ENCODE measurements around the gene GALNT15. TPM values are rescaled to one million over a fixed set of nuclear protein-coding genes. Genes with fewer than 3 reads are reported as not detected.

Gene GALNT15
- total RNA-seq, 1 donor from 2014 or later = 0.55 TPM

DNA sequence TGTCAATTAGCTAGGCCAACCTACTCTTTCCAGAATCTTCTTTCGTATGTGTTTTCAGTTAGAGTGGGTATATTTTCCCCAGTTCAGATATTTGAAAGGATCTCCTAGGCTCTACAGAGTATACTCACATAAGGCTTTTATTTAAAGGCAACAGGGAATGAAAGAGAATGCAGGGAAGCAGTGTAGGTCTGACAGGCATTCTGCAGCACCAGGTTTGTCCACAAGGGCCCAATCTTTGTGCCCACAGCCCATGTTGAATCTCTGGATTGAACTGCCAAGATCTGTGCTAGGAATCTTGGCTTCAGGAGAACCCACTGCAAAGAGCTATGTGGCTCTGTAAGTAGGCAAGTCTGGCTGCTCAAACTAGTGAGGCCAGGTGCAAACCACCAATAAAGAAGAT is 24.2 kb upstream of the GALNT15 start:
- no peak for DNase-seq (ENCODE audit: low read depth)

DNA sequence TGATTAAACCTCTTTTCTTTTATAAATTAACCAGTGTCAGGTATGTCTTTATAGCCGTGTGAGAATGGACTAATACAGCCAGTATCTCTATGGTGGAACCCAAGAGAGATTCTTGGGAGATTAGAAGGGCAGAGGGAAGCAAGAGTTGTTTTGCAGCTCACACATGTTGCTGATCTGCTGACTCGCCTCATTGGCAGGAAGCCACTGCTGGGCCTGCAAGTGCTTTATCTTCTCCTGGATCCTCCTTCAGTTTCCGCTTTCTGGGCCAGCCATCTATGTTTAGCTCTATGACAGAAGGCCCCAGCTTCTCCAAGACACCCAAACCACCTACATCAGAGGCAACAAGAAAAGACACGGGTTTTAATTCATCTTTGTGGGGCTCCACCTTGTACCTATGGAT is 23.4 kb upstream of the GALNT15 start:
- DNase-seq (ENCODE audit: low read depth) = no peak

DNA sequence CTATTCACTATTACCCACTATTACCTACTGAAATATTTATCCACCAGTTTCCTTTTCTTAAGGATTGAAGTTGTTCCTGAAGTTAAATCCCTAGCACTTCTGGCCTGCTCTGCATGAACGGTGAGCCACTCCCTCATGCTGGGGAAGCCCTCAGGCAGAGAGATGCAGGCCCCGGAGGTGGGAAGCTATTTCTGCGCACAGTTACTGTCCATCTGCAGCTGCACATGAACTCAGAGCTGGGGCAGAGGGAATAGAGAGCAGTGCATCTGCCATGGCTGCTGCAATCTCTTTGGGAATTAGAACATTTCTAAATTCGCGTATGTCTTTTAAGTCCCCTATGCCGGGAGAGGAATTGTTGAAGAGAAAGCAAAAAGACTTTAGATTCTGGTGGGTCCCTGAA is 6.3 kb upstream of the GALNT15 start:
- DNase-seq (ENCODE audit: low read depth) = no peak

GRCh38 chr3:16171009-16171408 is 3.5 kb upstream of the GALNT15 start:
- DNase-seq (ENCODE audit: low read depth) = peak; percentile 17

DNA sequence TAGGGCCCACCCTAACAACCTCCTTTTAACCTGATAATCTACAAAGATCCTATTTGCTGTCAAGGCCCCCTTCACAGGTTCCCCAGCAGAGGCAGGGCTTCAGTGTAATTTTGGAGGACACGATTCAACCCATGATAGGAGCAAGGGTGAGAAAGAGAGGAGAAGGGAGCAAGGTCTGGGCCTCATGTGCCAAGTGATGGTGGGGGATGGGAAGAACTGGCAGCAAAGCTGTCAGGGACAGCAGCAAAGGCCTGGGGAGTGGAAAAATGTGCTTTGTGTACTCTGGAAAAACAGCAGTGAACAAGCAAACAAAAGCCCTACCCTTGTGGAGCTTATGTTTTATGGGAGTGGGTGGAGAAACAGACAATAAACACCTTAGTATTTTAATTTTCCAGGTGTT is 2.7 kb upstream of the GALNT15 start:
- no peak for DNase-seq (ENCODE audit: low read depth)

DNA sequence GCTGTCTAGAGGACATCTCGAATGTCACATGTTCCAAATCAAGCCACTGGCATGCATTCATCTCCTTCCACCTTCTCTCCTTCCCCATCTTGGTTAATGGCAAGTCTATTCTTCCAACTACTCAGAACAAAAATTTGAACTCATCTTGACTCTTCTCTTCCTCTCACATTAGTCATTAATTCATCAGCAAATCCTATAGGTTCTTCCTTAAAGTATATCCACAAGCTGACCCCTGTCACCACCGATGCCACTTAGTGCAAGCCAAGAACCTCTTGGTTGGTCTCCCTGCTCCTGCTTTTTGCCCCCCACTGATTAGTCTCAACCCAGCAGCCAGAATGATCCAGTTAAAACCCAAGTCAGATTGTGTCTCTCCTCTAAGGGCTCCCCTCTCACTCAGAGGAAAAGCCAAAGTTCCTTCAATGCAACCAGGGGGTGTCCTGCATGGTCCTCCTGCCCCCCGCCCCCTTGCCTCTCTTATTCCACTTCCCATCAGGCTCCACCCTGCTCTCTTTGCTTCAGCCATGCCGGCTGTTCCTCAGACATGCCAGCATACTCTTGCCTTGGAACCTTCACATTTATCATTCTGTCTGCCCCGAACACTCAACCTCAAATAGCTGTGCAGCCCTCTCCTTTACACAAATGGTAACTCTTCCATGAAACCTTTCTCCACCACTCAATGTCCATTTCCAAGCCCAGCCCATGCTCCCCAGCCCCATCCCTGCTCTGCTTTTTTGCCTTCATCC is 1.0 kb upstream of the GALNT15 start:
- no peak for DNase-seq (ENCODE audit: low read depth)

- peak; percentile 19 for DNase-seq (ENCODE audit: low read depth)
Observed at GRCh38 chr3:16174026-16174355, 489 bp upstream of the GALNT15 start.

DNA sequence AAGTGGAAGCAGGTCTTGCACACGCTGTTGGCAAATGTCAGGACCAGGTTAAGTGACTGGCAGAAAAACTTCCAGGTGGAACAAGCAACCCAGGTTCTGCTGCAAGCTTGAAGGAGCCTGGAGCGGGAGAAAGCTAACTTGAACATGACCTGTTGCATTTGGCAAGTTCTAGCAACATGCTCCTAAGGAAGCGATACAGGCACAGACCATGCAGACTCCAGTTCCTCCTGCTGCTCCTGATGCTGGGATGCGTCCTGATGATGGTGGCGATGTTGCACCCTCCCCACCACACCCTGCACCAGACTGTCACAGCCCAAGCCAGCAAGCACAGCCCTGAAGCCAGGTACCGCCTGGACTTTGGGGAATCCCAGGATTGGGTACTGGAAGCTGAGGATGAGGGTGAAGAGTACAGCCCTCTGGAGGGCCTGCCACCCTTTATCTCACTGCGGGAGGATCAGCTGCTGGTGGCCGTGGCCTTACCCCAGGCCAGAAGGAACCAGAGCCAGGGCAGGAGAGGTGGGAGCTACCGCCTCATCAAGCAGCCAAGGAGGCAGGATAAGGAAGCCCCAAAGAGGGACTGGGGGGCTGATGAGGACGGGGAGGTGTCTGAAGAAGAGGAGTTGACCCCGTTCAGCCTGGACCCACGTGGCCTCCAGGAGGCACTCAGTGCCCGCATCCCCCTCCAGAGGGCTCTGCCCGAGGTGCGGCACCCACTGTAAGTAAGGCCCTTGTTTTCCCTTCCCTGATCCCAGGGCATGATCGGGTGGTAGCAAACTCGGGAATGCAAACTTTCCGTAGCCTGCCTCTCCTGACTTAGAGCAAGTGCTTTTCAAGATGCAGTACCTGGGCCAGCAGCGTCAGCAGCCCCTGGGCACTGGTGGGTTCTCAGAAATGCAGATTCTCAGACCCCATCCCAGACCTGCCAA is 759 bp downstream of the GALNT15 start:
- DNase-seq (ENCODE audit: low read depth) = no peak

GRCh38 chr3:16176391-16177030 is 2.0 kb downstream of the GALNT15 start:
- no peak for DNase-seq (ENCODE audit: low read depth)

GRCh38 chr3:16177382-16177781 is 2.9 kb downstream of the GALNT15 start:
- DNase-seq (ENCODE audit: low read depth) = no peak

- peak; percentile 61 for DNase-seq (ENCODE audit: low read depth)
Observed at GRCh38 chr3:16177962-16178627, 3.6 kb downstream of the GALNT15 start.

- DNase-seq (ENCODE audit: low read depth) = no peak
Observed at GRCh38 chr3:16178628-16178988, 4.1 kb downstream of the GALNT15 start.

DNA sequence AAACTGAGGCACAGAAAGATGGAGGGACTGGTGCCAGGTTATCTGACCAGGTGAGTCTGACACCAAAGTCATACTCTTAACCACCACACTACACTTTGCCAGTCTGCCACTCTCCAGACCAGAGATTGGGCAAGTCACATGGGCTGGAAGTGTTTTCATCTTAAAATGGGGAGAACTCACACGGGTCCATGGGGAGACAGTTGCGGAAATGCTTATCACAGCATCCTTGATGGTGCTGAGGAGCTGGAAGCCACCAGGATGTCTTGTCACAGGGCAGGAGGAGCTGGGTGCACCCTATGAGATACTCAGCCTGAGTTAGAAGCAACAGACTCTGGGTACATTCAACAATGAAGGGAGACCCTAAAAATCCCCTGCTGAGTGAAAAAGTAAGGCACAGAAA is 4.8 kb downstream of the GALNT15 start:
- DNase-seq (ENCODE audit: low read depth) = no peak

GRCh38 chr3:16179771-16180736 is 5.6 kb downstream of the GALNT15 start:
- DNase-seq (ENCODE audit: low read depth) = no peak

DNA sequence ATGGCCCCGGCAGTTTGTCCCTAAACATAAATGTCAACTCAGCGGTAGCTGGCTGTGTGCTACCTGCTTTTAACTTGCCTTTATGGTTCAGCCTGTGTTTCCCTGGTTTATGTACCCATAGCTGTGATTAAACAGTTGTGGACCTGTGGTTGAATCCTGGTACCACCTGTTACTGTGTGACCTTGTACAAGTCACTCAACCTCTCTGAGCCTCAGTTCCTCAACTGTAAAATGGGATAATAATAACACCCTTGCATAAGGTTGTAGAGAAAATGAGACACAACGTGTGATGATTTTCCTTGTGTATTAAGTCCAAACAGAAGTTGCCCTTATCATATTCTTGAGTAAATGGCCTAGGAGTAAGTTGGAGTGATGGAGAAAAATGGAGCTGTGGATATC is 6.3 kb downstream of the GALNT15 start:
- no peak for DNase-seq (ENCODE audit: low read depth)

DNA sequence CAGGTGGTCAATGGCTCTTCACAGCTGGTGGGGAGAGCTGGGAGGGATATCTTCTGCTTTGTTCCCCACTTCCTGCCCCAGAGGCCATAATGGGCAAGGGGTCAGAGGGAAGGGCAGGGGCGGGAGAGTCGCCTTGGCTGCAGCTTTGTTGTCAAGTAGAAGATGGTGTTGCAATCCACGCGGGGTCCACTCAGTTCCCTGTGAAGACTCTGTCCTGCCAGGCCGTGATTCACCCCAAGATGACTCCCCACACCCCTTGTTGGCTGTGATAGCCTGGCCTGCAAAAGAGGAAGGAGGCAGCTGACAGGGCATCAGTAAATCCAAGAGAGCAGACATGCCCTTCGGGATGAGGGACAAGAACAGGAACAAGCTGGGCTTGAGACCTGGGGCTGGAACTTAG is 6.9 kb downstream of the GALNT15 start:
- DNase-seq (ENCODE audit: low read depth) = peak; percentile 21

DNA sequence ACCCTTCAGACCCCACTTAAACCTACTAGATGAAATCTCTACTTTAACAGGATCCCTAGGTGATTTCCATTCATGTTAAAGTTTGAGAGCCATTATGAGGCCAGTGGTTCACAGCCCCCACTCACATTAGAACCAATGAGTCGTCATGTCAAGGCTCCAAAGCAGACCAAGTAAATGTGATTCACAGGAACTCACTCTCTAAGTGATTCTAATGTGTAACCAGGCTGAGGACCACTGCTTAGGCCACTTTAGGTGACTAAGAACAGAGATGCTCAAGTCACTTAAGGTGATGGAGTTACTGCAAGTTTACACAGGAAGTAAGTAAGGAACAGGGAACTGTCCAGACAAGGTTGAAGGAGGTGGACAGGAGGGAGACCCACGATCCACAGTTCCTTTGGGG is 7.7 kb downstream of the GALNT15 start:
- peak; percentile 75 for DNase-seq (ENCODE audit: low read depth)

DNA sequence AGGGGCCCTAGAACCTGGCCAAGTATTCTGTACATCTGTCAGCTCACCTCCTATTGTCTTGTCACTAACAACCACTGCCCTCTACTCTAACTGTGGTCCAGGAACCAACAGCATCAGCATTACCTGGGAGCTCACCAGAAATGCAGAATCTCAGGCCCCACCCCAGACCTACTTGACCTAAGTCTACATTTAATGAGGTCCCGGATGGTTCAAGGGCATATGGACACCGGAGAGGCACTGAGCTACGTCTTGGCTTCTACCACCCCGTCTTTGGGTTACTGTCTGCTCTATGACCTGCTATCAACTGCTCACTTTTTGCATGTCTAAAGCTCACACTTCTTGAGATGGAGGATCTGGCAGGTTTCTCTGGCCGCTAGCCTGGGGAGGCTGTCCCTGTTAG is 8.1 kb downstream of the GALNT15 start:
- no peak for DNase-seq (ENCODE audit: low read depth)

GRCh38 chr3:16183082-16183481 is 8.6 kb downstream of the GALNT15 start:
- no peak for DNase-seq (ENCODE audit: low read depth)

DNA sequence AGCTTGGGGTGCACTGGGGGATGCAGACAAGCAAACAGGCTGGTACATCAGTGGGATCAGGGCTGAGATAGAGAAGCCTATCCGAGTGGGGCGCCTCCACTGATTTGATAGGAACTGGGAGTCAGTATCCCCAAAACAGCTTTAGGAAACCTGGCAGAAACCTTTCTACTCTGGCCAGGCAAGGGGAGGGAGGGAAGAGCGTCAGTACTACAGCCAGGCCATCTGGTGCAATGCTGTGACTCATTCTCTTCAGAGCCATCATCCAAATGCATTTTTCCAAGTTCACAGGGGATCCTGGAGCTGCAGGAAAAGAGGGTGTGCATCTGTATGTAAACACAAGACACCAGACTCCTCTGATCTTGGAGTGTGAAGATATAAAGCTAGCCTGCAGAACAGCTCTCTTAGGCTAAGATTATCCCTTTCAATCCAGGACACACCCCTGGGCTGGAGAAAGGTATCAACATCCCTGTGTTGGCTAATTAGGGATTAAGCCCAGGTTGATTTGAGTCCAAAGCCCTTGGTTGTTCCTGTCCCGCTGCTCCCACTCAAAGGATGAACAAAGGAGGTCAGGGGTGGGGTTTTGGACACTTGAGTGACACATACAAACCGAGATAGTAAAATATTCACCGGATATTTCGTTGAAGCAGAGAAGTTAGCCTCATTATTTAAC is 9.3 kb downstream of the GALNT15 start:
- peak; percentile 65 for DNase-seq (ENCODE audit: low read depth)

DNA sequence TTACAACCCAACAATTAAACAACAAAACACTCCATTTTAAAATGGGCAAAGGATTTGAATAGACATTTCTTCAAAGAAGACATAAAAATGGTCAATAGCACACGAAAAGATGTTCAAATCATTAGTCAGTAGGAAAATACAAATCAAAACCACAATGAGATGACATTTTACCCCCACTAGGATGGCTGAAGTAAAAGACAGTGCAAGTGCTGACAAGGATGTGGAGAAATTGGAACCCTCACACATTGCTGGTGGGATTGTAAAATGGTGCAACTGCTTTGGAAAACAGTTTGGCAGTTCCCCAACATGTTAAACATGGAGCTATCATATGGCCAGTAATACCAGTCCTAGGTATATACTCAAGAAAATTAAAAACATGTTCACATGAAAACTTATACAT is 11.6 kb downstream of the GALNT15 start:
- no peak for DNase-seq (ENCODE audit: low read depth)

Data from renal cortical epithelial cell (primary cell).